ENCODE results near the gene NTMT2.
"Not testable (repeated sequence)": the region's sequence is repeated elsewhere in the genome, so short reads cannot be mapped to it uniquely, and the experiment has no call there.

NTMT2 gene

DNA sequence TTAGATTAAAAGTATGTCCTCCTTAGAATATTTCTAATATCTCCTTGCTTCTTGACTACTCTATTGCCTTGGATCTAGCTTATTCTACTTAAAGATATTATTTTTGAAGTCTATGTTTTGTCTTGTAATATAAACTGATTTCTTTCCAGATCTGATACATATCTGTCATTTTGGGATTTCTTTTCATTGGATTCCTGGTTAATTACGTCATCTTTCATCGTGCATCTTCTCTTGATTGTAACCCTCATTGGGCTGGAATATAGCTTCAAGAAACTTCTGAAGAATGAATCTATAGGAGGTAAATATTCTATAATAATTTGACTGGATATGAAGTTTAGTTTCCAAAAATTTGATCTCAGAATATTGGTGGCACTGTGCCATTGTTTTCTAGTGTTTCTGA lies 12.1 kb downstream of the NTMT2 start:
- no peak for DNase-seq (ENCODE audit: low spot score)

GRCh38 chr1:170162459-170163246 lies 16.9 kb downstream of the NTMT2 start:
- DNase-seq (ENCODE audit: low spot score), result no peak

DNA sequence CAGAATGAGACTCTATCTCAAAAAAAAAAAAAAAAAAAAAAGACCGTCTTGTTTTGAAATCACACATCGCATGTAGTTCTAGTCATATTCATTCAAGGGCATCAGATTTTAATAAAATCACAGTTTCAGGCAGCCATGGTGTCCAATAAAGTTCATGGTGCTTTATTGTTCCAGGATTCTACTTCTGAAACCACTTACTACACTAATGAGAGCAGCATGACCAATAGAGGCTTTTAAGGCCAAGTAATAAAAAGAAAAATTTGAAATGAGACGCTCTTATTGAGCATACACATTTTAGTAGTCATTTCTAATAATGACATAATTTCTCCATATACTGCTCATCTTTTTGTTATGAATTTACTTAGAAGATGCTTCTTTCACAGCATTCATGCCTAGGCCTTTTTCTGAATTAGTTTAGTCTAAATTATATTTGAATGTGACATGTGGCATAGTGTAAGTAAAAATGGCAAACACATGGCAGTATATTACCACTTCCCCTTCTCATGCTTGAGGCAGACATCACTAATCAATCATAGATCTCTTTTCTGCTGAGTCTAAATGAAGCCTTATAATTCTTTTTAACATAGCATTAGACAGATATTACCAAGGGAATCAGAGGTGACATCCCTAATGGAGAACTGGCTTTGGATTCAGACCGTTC lies 18.5 kb downstream of the NTMT2 start:
- no peak for DNase-seq (ENCODE audit: low spot score)

DNA sequence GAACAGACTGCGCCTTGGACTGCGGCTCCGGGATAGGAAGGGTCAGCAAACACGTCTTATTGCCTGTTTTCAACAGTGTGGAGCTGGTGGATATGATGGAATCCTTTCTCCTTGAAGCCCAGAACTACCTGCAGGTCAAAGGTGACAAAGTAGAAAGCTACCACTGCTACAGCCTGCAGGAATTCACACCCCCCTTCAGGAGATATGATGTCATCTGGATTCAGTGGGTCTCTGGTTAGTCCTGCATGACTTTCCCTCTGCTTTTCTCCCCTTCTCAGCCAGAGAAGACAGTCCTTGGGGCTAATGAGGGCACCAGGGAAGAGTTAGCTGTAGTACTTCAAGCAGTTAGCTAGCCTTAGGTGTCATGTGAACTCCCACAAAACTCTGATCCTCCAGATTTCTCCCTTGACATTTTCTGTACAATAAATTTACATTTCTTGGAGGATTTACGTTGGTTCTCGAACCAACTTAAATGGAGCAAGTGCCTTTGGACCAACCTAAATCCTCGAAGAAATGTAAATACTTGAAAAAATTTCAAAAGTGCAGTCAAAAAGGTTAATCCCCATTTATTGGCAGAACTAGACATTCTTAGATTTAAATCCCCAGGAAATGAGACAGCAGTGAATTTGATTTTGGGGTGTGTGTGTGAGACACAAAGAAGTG lies 20.9 kb downstream of the NTMT2 start:
- DNase-seq (ENCODE audit: low spot score), result no peak

DNA sequence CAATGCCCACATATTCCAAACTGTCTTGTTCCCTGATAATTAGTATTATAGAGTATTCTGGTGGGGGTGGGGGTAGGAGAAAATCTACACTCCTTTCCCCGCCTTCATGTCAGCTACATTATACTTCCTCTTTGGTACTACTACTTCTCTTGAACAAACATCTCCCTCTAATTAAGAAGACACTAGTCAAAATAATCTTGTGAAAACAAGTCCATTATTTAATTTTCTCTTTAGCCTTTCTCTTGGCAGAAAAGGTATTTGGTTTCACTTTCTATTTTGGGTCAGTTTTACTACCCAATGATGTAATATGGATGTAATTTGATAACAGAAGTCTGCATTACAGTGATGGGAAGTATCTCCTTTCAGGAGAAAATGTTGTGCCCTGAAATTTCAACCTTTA lies 22.5 kb downstream of the NTMT2 start:
- DNase-seq (ENCODE audit: low spot score), result no peak

- DNase-seq (ENCODE audit: low spot score), result not testable (repeated sequence)
These were observed 24.8 kb downstream of the NTMT2 start for GRCh38 chr1:170170513-170170912.

DNA sequence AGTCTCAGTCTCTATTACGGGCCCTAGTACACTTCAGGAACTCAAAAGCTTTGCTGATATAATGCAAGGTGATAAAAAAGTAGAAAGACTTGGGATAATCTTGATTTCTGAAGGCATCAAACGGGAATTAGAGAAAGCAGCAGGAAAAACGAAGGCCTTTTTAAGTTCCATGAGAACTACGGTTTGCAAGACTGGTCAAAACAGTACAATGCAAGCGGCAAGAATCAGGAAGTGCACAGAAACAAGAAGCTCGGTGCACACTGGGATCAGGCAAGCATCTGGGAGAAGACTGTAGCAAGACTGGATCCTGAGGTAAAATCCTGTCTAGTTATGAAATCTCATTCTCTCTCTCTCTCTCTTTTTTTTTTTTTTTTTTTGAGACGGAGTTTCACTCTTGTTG lies 28.6 kb downstream of the NTMT2 start:
- DNase-seq (ENCODE audit: low spot score), result no peak

DNA sequence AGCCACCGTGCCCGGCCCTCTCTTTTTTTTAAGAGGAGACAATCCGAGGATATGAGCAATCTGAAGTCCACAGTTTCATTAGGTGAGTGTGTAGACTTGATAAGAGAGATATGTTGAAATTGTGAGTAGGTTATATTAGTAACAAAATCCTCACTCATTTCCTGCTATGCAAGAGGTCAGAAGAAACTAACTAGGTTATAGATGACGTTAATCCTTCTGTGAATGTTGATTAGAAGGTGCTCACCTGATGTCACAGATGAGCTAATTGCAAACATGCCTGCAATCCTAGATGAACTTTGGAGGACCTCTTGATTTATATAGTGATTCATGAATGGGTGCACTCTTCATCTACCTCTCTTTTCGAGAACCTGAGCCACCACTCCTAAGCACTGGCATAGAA lies 29.3 kb downstream of the NTMT2 start:
- no peak for DNase-seq (ENCODE audit: low spot score)

DNA sequence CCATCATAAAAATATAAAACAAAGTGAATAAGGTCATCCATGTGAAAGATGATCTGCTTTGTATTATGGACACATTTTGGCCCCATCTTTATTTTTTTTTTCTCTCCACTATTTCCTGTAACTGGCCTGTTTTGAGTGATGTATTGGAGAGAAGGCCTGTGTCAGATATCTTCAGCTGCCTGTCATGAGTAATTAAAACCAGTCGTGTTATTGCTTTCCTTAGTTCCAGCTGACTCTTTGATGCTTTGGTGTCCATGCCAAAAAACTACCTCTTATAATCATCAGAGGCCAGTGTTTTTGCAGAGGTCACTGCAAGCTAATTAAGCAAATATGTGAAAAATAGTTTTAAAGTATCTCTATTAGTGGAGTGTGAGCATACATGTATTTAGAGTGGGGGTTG lies 29.7 kb downstream of the NTMT2 start:
- no peak for DNase-seq (ENCODE audit: low spot score)

- DNase-seq (ENCODE audit: low spot score), result no peak
These were observed 31.0 kb downstream of the NTMT2 start for GRCh38 chr1:170176772-170177171.

- DNase-seq (ENCODE audit: low spot score), result no peak
These were observed 36.7 kb downstream of the NTMT2 start for GRCh38 chr1:170182442-170182841.

DNA sequence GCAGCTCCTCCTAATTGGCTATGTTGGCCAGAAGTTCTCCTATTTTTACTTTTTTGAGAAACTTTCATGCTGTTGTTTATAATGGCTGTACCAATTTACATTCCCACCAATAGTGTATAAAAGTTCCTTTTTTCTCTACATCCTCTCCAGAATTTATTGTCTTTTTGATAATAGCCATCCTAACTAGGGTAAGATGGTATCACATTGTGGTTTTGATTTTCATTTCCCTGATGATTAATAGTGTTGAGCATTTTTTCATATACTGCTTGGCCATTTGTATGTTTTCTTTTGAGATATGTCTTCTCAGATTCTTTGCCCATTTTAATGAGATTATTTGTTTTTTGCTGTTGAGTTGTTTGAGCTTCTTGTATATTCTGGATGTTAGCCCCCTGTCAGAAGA lies 46.8 kb downstream of the NTMT2 start:
- DNase-seq (ENCODE audit: low spot score), result no peak

DNA sequence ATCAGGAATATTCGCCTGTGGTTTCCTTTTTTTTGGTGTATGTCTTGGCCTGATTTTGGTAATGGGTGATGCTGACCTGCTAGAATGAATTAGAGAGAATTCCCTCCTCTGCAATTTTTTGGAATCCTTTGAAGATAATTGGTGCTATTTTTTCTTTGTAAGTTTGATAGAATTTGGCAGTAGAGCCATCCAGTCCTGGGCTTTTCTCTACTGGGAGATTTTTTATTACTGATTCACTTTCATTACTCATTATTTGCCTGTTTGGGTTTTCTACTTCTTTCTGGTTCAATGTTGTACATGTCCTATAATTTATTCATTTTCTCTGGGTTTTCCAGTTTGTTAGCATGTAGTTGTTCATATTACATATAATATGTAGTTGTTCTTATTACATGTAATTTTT lies 48.7 kb downstream of the NTMT2 start:
- no peak for DNase-seq (ENCODE audit: low spot score)

- DNase-seq (ENCODE audit: low spot score), result no peak
These were observed 50.9 kb downstream of the NTMT2 start for GRCh38 chr1:170196490-170197236.

DNA sequence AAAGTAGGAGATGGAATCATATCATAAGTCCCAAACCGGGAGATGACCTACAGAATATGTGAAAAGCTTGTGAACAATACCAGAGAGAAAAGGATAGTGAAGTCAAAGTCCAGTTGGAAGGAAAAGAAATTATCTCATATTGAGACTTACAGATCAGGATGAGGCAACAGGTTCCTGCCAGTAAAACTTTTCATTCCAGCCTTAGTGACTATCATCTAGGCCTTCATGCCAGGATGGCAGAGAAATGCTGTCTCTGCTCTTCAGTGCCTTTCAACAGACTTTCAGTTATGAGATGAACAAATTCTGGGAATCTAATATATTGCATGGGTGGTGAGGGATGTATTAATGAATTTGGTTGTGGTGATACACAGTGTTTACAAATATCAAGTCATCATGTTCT lies 52.3 kb downstream of the NTMT2 start:
- DNase-seq (ENCODE audit: low spot score), result no peak

DNA sequence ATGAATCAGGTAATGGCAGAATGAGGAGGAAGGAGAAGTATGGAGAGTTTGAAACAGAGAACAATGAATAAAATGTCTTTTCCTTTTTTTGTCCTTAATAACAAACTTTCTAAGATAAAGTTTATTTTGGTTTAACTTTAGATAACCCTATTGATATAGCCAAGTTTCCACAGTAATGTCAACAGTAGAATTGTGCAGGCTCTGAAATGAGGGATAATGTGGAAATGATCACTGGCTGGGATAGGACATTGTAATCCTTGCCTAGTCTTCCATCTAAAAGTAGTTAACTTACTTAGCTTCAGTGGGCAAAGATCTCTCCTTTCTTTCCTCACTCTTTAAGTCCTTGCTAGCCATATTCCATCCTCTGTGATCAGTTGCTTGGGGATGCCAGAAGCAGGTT lies 52.8 kb downstream of the NTMT2 start:
- DNase-seq (ENCODE audit: low spot score), result no peak

DNA sequence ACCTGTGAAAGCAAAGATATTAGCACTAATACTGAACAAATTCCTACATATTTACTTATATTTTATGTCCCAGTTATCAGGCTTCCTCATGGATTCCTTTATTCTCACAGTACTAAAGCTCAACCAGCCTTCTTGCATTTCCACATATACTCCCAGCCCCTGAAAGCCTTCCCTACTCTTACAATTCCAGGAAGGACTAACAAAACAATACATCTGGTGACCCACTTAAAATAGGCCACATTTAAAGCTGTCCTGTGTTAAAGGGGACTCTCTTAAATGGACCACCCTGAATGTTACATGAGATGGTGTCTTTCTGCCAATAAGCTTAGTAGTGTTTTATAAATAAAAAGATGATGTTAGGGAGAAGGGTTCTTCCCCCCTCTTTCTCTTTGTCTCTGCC lies 54.4 kb downstream of the NTMT2 start:
- no peak for DNase-seq (ENCODE audit: low spot score)

- no peak for DNase-seq (ENCODE audit: low spot score)
These were observed 55.0 kb downstream of the NTMT2 start for GRCh38 chr1:170200621-170201397.

- no peak for DNase-seq (ENCODE audit: low spot score)
These were observed 57.9 kb downstream of the NTMT2 start for GRCh38 chr1:170203693-170204092.

DNA sequence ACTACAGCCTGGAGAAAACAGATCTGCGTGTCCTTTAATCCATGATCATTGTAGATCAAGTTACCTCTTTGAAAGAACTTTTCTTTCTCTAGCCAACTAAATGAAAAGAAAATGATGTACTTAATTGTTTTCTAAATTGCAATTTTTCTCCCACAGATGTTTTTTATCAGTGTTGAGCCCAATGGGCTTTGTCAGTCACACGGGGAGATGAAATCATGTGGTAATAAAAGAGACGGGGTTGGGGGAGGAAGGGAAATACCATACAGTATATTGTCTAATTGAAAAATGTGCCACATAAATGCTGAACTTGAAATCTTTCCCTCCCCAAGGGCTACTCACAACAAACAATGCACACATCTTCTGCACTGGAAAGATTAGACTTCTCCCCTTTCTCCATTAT lies 58.4 kb downstream of the NTMT2 start:
- no peak for DNase-seq (ENCODE audit: low spot score)

- DNase-seq (ENCODE audit: low spot score), result no peak
These were observed 59.5 kb downstream of the NTMT2 start for GRCh38 chr1:170205301-170205700.

DNA sequence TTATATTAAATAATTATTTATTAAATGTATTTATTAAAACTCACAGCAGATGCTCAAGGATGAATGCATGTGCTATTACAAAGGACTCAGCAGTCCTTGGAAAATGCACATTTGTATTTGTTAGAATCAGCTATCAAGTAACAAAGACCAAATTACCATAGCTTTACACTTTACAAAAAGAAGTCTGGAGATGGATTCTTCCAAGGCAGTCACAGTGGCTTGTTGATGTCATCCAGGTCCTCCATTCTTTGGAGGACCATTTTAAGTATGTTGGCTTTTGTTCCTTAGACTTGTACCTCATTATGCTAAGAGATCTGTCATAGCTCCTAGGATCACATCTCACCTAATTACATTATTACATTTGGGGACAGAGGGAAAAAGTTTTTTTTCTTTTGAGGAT lies 63.4 kb downstream of the NTMT2 start:
- no peak for DNase-seq (ENCODE audit: low spot score)
